Astrocyte of the spinal cord (primary cell): Measurements from ENCODE around the gene NRP2.

Experiments used
- DNase-seq: peaks from one replicate; pipeline ENCODE4 v3.0.0; 2011; ENCODE audit warnings: low read depth, low spot score
- H3K4me3 ChIP-seq: 2 replicates; pipeline ENCODE4 v1.5.1; 2011; ENCODE audit warnings: low read depth, mild to moderate bottlenecking, low read length, moderate library complexity
- CTCF ChIP-seq: IDR thresholded peaks from 2 replicates; pipeline ENCODE4 v1.5.1; 2012; ENCODE audit warnings: low read depth, mild to moderate bottlenecking, low read length, inconsistent platforms
- in situ Hi-C: cut with HindIII; loops from 2 replicates; pipeline ENCODE4 v1.10.0; 2017; ENCODE audit warnings: low sequenced_read_pairs

Gene NRP2

GRCh38 chr2:205665791-205666190, 16.5 kb upstream of the NRP2 start:
- H3K4me3 ChIP-seq: no peak overlapping the region
- in situ Hi-C loops: no loop called here
- DNase-seq: no peak
- TF ChIP-seq CTCF: no peak

DNA sequence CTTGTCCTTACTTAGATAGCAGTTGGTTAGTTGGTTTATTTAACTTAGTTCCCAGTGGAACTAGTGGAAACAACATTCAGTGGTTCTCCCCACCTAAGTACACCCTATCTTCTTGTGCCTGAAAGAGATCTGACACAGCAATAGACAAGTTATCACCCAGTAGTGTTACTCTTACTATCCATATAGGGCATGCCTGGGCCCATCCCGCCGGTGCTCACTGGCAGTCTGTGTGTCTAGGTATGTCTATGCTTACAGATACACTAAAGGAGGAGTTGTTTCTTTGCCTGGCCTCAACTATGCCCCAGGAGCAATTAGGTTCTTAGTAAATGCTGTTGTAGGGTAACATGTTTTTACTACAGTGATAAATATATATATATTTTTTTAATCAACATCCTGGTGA, 12.0 kb upstream of the NRP2 start:
- no peak overlapping the region for H3K4me3 ChIP-seq
- in situ Hi-C loops: no loop called here
- no peak for TF ChIP-seq CTCF
- DNase-seq: no peak

DNA sequence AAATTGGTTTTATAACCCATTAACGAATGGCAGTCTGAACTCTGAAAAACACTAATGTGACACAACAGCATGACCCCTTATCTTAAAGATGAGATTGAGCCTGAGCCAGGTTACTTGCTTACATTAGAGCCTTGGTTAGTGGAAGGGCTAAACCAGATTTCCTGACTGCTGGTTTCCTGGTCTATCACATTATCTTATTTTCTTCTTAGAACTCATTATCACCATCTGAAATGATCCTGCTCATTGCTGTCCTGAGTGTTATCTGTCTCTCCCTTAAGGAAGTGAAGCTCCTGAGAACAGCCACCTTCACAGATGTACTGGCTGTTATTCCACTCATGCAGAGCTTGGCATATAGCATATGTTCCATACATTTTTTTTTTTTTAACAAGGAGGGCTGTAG, 9.0 kb upstream of the NRP2 start:
- no peak for TF ChIP-seq CTCF
- no peak overlapping the region for H3K4me3 ChIP-seq
- in situ Hi-C loops: no loop called here
- DNase-seq: no peak

DNA sequence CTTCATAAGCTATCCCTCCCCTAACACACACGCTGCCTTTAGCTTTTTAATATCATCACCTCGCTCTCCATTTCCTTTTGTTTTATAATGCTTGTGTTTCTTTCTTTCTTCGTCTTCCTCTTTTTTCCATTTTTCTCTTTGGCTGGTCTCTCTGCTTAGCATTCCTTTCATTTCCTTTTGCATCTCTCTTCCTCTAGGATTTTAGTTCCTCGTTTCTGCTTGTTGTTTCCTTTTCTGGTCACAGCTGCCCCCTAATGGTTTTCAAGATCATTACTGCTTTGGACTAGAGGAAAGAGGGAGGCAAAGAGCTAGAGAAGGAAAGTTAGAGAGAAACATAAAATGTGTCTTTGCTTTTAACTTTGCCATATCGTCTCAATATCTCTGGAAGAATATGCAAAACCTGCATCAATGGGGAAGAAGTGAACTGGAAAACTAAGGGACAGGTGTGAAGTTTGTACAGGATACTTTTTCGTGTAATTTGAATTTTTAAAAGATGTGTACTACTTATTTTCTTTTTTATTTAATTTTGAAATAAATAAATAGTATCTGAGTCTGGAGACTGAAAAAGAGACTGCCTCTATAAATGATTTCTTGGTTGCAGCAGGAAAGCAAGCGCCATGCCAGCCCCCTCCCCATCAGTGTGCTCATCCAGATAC, 6.3 kb upstream of the NRP2 start:
- H3K4me3 ChIP-seq: no peak overlapping the region
- in situ Hi-C loops: no loop called here
- peak; percentile 73 for DNase-seq
- peak; percentile 78 for TF ChIP-seq CTCF

DNA sequence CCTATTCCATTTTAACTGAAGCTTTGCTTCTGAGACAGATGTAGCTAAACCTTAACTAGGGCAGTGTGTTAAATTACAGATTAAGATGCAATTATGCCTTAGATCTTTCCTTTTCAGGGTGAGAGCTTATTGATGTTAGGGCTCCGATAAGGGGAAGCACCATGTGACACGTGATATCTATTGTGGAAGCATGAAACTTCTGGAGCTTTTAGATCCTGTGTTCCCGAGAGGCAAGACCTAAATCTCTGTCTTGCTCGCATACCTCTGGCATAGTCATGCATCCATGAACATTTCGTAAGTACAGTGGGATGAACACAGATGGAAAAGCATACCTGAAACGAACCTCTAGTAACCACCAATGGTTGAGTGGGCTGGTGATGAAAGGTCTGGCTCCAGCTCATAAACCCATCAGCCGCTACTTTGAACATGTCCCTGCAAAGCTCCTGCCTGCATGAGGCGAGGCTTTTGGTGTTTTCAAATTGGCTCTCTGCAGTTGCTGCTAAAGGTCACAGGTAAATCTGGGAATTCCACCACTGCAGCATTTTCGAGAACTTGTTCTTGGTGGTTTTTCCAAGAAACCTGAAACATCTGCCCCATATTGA, 3.7 kb upstream of the NRP2 start:
- H3K4me3 ChIP-seq: no peak overlapping the region
- in situ Hi-C loops: no loop called here
- DNase-seq: no peak
- no peak for TF ChIP-seq CTCF

GRCh38 chr2:205679410-205680009, 2.8 kb upstream of the NRP2 start:
- no peak for TF ChIP-seq CTCF
- H3K4me3 ChIP-seq: no peak overlapping the region
- no peak for DNase-seq
- in situ Hi-C loops: no loop called here
